MCF 10A (cell line): ENCODE data around the gene UBE2D4. TPM values are rescaled to one million over a fixed set of nuclear protein-coding genes. Genes with fewer than 3 reads are reported as not detected.

Source experiments
- BruUV-seq: library from RNA; stranded (reverse); fragments of 400-500 nt; replicated peaks from 2 replicates; lab custom pipeline; 2021; lab: Mats Ljungman, UMichigan
- CTCF ChIA-PET: fragments of 300-600 bp; sonication (Branson Sonifier 250); formaldehyde crosslinking; extraction: SDS; loops from one replicate; lab custom pipeline; 2021; ENCODE audit warnings: antibody characterized with exemption, inconsistent platforms; lab: Yijun Ruan, JAX
- POLR2A ChIA-PET: fragments of 300-600, 350-650 bp; sonication (Branson Sonifier 250); formaldehyde crosslinking; extraction: SDS; loops from one replicate; lab custom pipeline; 2020; ENCODE audit warnings: antibody characterized with exemption, inconsistent platforms; lab: Yijun Ruan, JAX
- DNase-seq: peaks from one replicate; pipeline ENCODE4 v3.0.0-alpha.2; 2018; ENCODE audit not compliant: unreplicated experiment
- H3K27ac Mint-ChIP-seq: one replicate; pipeline ENCODE4 v1.8.0; 2022; ENCODE audit warnings: mild to moderate bottlenecking, low read depth, mixed read lengths; ENCODE audit not compliant: unreplicated experiment
- H3K27me3 Mint-ChIP-seq: one replicate; pipeline ENCODE4 v1.8.0; 2022; ENCODE audit warnings: mixed read lengths; ENCODE audit not compliant: insufficient read depth, unreplicated experiment
- H3K36me3 Mint-ChIP-seq: one replicate; pipeline ENCODE4 v1.8.0; 2022; ENCODE audit warnings: mild to moderate bottlenecking, moderate library complexity, mixed read lengths; ENCODE audit not compliant: insufficient read depth, unreplicated experiment
- H3K4me1 Mint-ChIP-seq: one replicate; pipeline ENCODE4 v1.8.0; 2022; ENCODE audit warnings: mixed read lengths; ENCODE audit not compliant: insufficient read depth, unreplicated experiment
- H3K4me3 Mint-ChIP-seq: one replicate; pipeline ENCODE4 v1.8.0; 2022; ENCODE audit warnings: mild to moderate bottlenecking, moderate library complexity, mixed read lengths; ENCODE audit not compliant: unreplicated experiment
- H3K9me3 Mint-ChIP-seq: one replicate; pipeline ENCODE4 v1.8.0; 2022; ENCODE audit warnings: mixed read lengths; ENCODE audit not compliant: unreplicated experiment
- intact Hi-C: fragments of 100-400 bp; cut with micrococcal nuclease; formaldehyde crosslinking; loops from 2 replicates; pipeline ENCODE4 v1.14.1; 2022
- total RNA-seq: library from RNA; stranded (reverse); gene quantifications from 2 replicates; pipeline ENCODE4 v1.2.3, GENCODE V29; 2022
- TF ChIP-seq, protein P1 (sequence below): fragments of 200-600 bp; IDR thresholded peaks from one replicate; pipeline ENCODE4 v1.8.0; 2022; ENCODE audit warnings: antibody characterized with exemption, mild to moderate bottlenecking; ENCODE audit not compliant: unreplicated experiment

The UBE2D4 gene
- total RNA-seq, 1 experiment from 2014 or later = 13.7 TPM

- Mint-ChIP-seq H3K27me3 (no peaks in the 10 kb centered on the region), H3K36me3 (no peaks in the 10 kb centered on the region), H3K27ac (no peak overlapping the region), H3K4me3 (no peak overlapping the region), H3K9me3 (no peaks in the 10 kb centered on the region), H3K4me1 (no peaks in the 10 kb centered on the region)
- TF ChIP-seq, protein P1, sequence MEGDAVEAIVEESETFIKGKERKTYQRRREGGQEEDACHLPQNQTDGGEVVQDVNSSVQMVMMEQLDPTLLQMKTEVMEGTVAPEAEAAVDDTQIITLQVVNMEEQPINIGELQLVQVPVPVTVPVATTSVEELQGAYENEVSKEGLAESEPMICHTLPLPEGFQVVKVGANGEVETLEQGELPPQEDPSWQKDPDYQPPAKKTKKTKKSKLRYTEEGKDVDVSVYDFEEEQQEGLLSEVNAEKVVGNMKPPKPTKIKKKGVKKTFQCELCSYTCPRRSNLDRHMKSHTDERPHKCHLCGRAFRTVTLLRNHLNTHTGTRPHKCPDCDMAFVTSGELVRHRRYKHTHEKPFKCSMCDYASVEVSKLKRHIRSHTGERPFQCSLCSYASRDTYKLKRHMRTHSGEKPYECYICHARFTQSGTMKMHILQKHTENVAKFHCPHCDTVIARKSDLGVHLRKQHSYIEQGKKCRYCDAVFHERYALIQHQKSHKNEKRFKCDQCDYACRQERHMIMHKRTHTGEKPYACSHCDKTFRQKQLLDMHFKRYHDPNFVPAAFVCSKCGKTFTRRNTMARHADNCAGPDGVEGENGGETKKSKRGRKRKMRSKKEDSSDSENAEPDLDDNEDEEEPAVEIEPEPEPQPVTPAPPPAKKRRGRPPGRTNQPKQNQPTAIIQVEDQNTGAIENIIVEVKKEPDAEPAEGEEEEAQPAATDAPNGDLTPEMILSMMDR = no peak
- no peak for DNase-seq
- intact Hi-C loops = no loop called here
- ChIA-PET POLR2A (no interaction called here), CTCF (no interaction called here)
- no TSS peak for BruUV-seq
Measured at GRCh38 chr7:43937444-43937843, 11.2 kb downstream of the UBE2D4 start.

DNA sequence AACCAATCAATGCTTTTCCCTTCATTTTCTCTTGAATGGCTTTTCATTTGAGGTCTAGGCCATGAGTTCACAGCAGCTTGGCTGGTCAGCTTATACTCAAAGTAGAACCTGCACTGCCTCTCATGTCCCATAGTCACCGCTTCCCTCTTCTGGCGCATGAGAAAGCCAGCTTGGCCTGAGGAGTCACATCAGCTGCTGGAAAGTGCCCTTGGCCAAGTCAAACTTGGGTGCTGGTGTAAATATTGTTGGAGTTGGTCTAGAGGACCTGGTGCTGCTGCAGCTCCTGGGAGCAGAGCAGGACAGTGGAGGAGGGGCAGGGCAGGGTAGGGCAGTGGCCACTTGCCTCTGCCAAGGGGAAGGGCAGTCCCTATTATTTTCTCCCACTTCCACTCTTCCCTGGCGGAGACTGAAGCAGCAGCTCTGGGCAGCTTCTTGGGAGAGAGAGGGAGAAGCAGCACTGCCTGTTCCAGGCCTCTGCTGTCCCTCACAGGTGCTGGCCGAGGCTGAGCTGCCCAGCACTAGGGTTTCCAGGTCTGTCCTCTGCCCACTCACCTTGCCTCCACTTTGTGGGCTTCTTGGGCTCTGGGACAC is 12.8 kb downstream of the UBE2D4 start:
- no peaks in the 10 kb centered on the region for H3K27me3 Mint-ChIP-seq
- intact Hi-C loops = no loop called here
- no peak overlapping the region for H3K27ac Mint-ChIP-seq
- no peak overlapping the region for H3K4me3 Mint-ChIP-seq
- H3K4me1 Mint-ChIP-seq = peaks cover 9% of the 10 kb centered on the region
- H3K9me3 Mint-ChIP-seq = no peaks in the 10 kb centered on the region
- DNase-seq = no peak
- BruUV-seq = no TSS peak
- ChIA-PET CTCF (interaction anchor here (1.1 kb wide), 1 partner anchor 12 kb away, joined by 3 read pairs; no protein-coding TSS in a partner anchor), POLR2A (interaction anchor here (0.7 to 1.7 kb wide), 2 partner anchors 11 to 32 kb away, joined by 3 to 4 read pairs; partner anchors contain the start of gene URGCP)
- no peaks in the 10 kb centered on the region for H3K36me3 Mint-ChIP-seq
- TF ChIP-seq, protein P1 = no peak

DNA sequence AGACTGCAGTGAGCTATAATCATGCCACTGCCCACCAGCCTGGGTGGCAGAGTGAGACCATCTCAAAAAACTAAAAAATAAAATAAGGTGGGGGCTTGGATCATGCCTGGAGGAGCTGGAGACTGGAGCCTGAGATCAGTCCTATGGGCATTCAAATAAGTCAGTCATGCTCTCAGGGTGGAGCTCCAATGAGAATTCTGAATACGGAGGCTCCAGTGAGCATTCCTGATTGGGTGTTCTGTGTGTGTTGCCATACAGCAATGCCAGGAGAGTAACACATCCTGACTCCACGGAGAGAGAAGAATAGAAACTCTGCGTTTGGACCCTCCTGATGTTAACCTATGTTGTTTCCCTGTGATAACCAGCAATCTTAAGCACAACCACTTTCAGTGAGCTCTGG is 16.0 kb downstream of the UBE2D4 start:
- POLR2A ChIA-PET = interaction anchor here (0.6 to 1.0 kb wide), 2 partner anchors 15 to 73 kb away, joined by 3 to 4 read pairs; partner anchors contain the start of gene MRPS24
- Mint-ChIP-seq H3K27me3 (no peaks in the 10 kb centered on the region), H3K4me1 (peaks cover 9% of the 10 kb centered on the region), H3K27ac (no peak overlapping the region), H3K9me3 (no peaks in the 10 kb centered on the region), H3K36me3 (no peaks in the 10 kb centered on the region), H3K4me3 (no peak overlapping the region)
- no peak for DNase-seq
- TF ChIP-seq, protein P1 = no peak
- no TSS peak for BruUV-seq
- CTCF ChIA-PET = interaction anchor here (0.5 to 1.3 kb wide), 2 partner anchors 104 to 189 kb away, joined by 4 read pairs; no protein-coding TSS in a partner anchor
- intact Hi-C loops = no loop called here

DNA sequence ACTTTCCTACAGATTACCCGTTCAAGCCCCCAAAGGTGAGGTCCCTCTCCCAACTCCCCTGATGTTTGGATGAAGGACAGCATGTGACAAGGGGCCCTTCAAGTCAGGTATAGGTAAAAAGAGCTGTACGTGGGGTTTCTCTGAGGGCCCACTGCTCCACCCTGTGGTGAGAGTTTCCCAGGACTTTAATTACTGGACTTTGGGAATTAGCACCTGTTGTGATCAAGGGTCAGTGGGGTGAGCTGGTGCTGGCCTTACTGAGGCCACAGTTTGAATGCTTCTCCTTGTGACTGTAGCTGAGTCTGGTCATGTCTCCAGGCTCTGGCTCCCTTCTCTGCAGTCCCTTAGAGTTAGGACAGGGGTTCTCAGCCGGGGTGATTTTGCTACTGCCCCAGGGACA is 16.8 kb downstream of the UBE2D4 start:
- POLR2A ChIA-PET = interaction anchor here (0.6 to 1.3 kb wide), 4 partner anchors 9 to 70 kb away, joined by 3 to 4 read pairs (median 4); no protein-coding TSS in a partner anchor
- Mint-ChIP-seq H3K9me3 (no peaks in the 10 kb centered on the region), H3K27me3 (no peaks in the 10 kb centered on the region), H3K4me3 (no peak overlapping the region), H3K4me1 (peaks cover 9% of the 10 kb centered on the region), H3K36me3 (no peaks in the 10 kb centered on the region), H3K27ac (no peak overlapping the region)
- CTCF ChIA-PET = interaction anchor here (0.5 to 2.9 kb wide), 6 partner anchors 9 to 243 kb away, joined by 3 to 14 read pairs (median 4); no protein-coding TSS in a partner anchor
- intact Hi-C loops = no loop called here
- no TSS peak for BruUV-seq
- peak; percentile 32 for DNase-seq
- TF ChIP-seq, protein P1 = peak; percentile 39
